Keratinocyte (primary cell): Measurements from ENCODE around the gene PTGR2. TPM values are rescaled to one million over a fixed set of nuclear protein-coding genes. Genes with fewer than 3 reads are reported as not detected.

Experiments used
- DNase-seq: peaks from one replicate; pipeline ENCODE4 v3.0.0-alpha.2; 2011; ENCODE audit warnings: low read depth, missing footprints, low spot score
- FAIRE-seq: peaks from 2 replicates; lab custom pipeline; 2011; peaks lifted over from hg19 to GRCh38; lab: Jason Lieb, UNC
- H2AFZ ChIP-seq: 2 replicates; pipeline ENCODE4 v1.6.0; 2012; ENCODE audit warnings: low read length, control low read depth, inconsistent platforms; ENCODE audit not compliant: control insufficient read depth
- H3K27ac ChIP-seq: 2 replicates; pipeline ENCODE4 v1.5.1; 2011; ENCODE audit warnings: low read length; ENCODE audit not compliant: control insufficient read depth, insufficient read depth
- H3K27me3 ChIP-seq: 3 replicates; pipeline ENCODE4 v1.6.0; 2011; ENCODE audit warnings: low read length; ENCODE audit not compliant: control insufficient read depth, insufficient read depth; ENCODE audit errors: extremely low read depth
- H3K36me3 ChIP-seq, 2 experiments: 2 replicates in 1 of 2; 3 replicates in 1 of 2; pipeline ENCODE4 v1.5.1; 2011; ENCODE audit warnings: low read length in 2 of 2, mild to moderate bottlenecking in 1 of 2; ENCODE audit not compliant: control insufficient read depth in 2 of 2, insufficient read depth in 2 of 2; ENCODE audit errors: extremely low read depth in 1 of 2
- H3K4me1 ChIP-seq: 3 replicates; pipeline ENCODE4 v1.5.1; 2011; ENCODE audit warnings: low read length; ENCODE audit not compliant: control insufficient read depth, insufficient read depth; ENCODE audit errors: extremely low read depth
- H3K4me2 ChIP-seq: 3 replicates; pipeline ENCODE4 v1.6.0; 2011; ENCODE audit warnings: low read depth, low read length; ENCODE audit not compliant: control insufficient read depth, insufficient read depth; ENCODE audit errors: extremely low read depth
- H3K4me3 ChIP-seq, 3 experiments: fragments of 200-600 bp in 1 of 3; sonication (generic) in 1 of 3; 2 replicates in 2 of 3; 3 replicates in 1 of 3; pipeline ENCODE4 v1.5.1; 2011 to 2016; ENCODE audit warnings: low read length in 3 of 3, mild to moderate bottlenecking in 3 of 3, control low read depth in 2 of 3, inconsistent platforms in 1 of 3, low read depth in 1 of 3, mixed read lengths in 1 of 3, mixed run types in 1 of 3, moderate library complexity in 1 of 3; ENCODE audit not compliant: control insufficient read depth in 2 of 3, insufficient read depth in 2 of 3; ENCODE audit errors: extremely low read depth in 1 of 3
- H3K79me2 ChIP-seq: 2 replicates; pipeline ENCODE4 v1.6.0; 2012; ENCODE audit warnings: low read length; ENCODE audit not compliant: control insufficient read depth, insufficient read depth
- H3K9ac ChIP-seq: 3 replicates; pipeline ENCODE4 v1.6.0; 2011; ENCODE audit warnings: low read length; ENCODE audit not compliant: control insufficient read depth, insufficient read depth; ENCODE audit errors: extremely low read depth
- H3K9me1 ChIP-seq: 3 replicates; pipeline ENCODE4 v1.6.0; 2011; ENCODE audit warnings: low read length; ENCODE audit not compliant: control insufficient read depth, insufficient read depth; ENCODE audit errors: extremely low read depth
- H3K9me3 ChIP-seq: 2 replicates; pipeline ENCODE4 v1.5.1; 2012; ENCODE audit warnings: low read depth, low read length; ENCODE audit not compliant: control insufficient read depth
- H4K20me1 ChIP-seq: 3 replicates; pipeline ENCODE4 v1.6.0; 2011; ENCODE audit warnings: low read length; ENCODE audit not compliant: control insufficient read depth, insufficient read depth; ENCODE audit errors: extremely low read depth
- CTCF ChIP-seq, 3 experiments: IDR thresholded peaks in 1 of 3; conservative IDR thresholded peaks in 1 of 3; optimal IDR thresholded peaks in 1 of 3; 2 replicates in 2 of 3; 3 replicates in 1 of 3; pipeline versions ENCODE3 to v1.5.1; 2011; ENCODE audit warnings: low read length in 3 of 3, mild to moderate bottlenecking in 3 of 3, moderate library complexity in 2 of 3, control low read depth in 1 of 3, inconsistent platforms in 1 of 3; ENCODE audit not compliant: insufficient read depth in 2 of 3; ENCODE audit errors: extremely low read depth in 1 of 3
- EZH2 ChIP-seq: IDR thresholded peaks from one replicate; pipeline ENCODE4 v1.6.1; 2012; ENCODE audit warnings: inconsistent platforms, mild to moderate bottlenecking, low read length, moderate library complexity
- dilution Hi-C: fragments of 300-500 bp; cut with MboI; formaldehyde crosslinking; loops from one replicate; pipeline ENCODE4 v1.7.0; 2020; ENCODE audit warnings: low sequenced_read_pairs; ENCODE audit not compliant: extremely low pct_ligation_motif_present
- polyA plus RNA-seq, 5 experiments: library from polyadenylated mRNA; depleted of rRNA in 3 of 5; stranded (reverse) in 3 of 5; stranded (forward) in 1 of 5; unstranded in 1 of 5; fragments of >200 nt; gene quantifications; 1 replicate in 1 of 5; 2 replicates in 3 of 5; 3 replicates in 1 of 5; pipeline versions ENCODE4 v1.2.1 to v1.2.3, GENCODE V29; 2011 to 2012; ENCODE audit warnings: missing spikeins in 2 of 5, low read depth in 1 of 5, low replicate concordance in 1 of 5

PTGR2 gene
- polyA plus RNA-seq, 1 donor (not counting 4 experiments of a cell fraction or from before 2014, with no cell fraction given) = 19.5 TPM

- FAIRE-seq = no peak
Measured at GRCh38 chr14:73877790-73878189, 26.2 kb downstream of the PTGR2 start.

GRCh38 chr14:73878436-73878835 is 26.8 kb downstream of the PTGR2 start:
- H3K9me1 ChIP-seq = no peaks in the 10 kb centered on the region
- H3K27me3 ChIP-seq = no peaks in the 10 kb centered on the region
- H2AFZ ChIP-seq = no peak overlapping the region
- H3K4me2 ChIP-seq = no peak overlapping the region
- H4K20me1 ChIP-seq = no peaks in the 10 kb centered on the region
- H3K9ac ChIP-seq = no peak overlapping the region
- no peak for TF ChIP-seq EZH2
- TF ChIP-seq CTCF (optimal IDR thresholded peaks at IDR 0.05 in 1 of 3, IDR thresholded peaks at IDR 0.05 in 1 of 3, conservative IDR thresholded peaks at IDR 0.05 in 1 of 3; ENCODE audit: extremely low read depth in 1 of 3, insufficient read depth in 2 of 3, low read length in 3 of 3) = no peak
- H3K9me3 ChIP-seq = no peaks in the 10 kb centered on the region
- H3K79me2 ChIP-seq = no peaks in the 10 kb centered on the region
- dilution Hi-C loops = no loop called here
- no peak for FAIRE-seq
- no peak for DNase-seq
- no peak overlapping the region for H3K4me3 ChIP-seq
- H3K4me1 ChIP-seq = no peaks in the 10 kb centered on the region
- no peak overlapping the region for H3K27ac ChIP-seq
- H3K36me3 ChIP-seq = peaks cover 0 to 4% of the 10 kb centered on the region in 2 experiments

More at GRCh38 chr14:73877790-73878189, 26.2 kb downstream of the PTGR2 start:
- H3K4me2 ChIP-seq = no peak overlapping the region
- TF ChIP-seq CTCF (optimal IDR thresholded peaks at IDR 0.05 in 1 of 3, IDR thresholded peaks at IDR 0.05 in 1 of 3, conservative IDR thresholded peaks at IDR 0.05 in 1 of 3; ENCODE audit: extremely low read depth in 1 of 3, insufficient read depth in 2 of 3, low read length in 3 of 3) = no peak
- no peak for TF ChIP-seq EZH2
- H3K9me3 ChIP-seq = no peaks in the 10 kb centered on the region
- dilution Hi-C loops = no loop called here
- H2AFZ ChIP-seq = no peak overlapping the region
- no peak for DNase-seq
- H3K9ac ChIP-seq = no peak overlapping the region
- H3K4me1 ChIP-seq = no peaks in the 10 kb centered on the region
- H3K27me3 ChIP-seq = no peaks in the 10 kb centered on the region
- peaks cover 0 to 3% of the 10 kb centered on the region in 2 experiments for H3K36me3 ChIP-seq
- H3K9me1 ChIP-seq = no peaks in the 10 kb centered on the region
- no peak overlapping the region for H3K4me3 ChIP-seq
- no peaks in the 10 kb centered on the region for H3K79me2 ChIP-seq
- H3K27ac ChIP-seq = no peak overlapping the region
- no peaks in the 10 kb centered on the region for H4K20me1 ChIP-seq
